ENCODE data around the gene PTS.

DNA sequence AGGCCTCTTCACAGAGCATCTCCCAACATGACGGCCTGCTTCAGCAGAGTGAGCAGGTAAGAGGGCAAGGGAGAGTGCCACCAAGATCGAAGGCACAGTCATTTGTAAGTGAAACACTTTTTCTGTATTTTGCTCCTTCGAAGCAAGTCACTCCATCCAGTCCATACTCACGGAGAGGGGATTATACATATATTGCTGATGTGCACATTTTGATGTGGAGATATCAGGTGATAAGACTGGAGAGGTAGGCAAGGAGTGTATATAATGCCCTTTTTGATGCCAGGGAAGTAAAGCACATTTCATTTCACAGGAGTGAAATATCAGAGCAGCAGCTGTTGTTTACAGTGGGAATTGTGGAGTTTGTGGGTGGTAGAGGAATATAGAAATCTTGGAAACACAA is 11.2 kb downstream of the PTS start:
- TF ChIP-seq ZNF274 (IDR thresholded peaks at IDR 0.05; ENCODE audit: low read depth, low read length) = no peak
- no peak for TF ChIP-seq SUZ12 (IDR thresholded peaks at IDR 0.05; ENCODE audit: extremely low read depth, insufficient read depth, insufficient read length)
- no peak for TF ChIP-seq YY1 (IDR thresholded peaks at IDR 0.05; ENCODE audit: insufficient read depth, insufficient read length)
